WTC11 (cell line): ENCODE measurements around the gene ADGB. TPM values are rescaled to one million over a fixed set of nuclear protein-coding genes. Genes with fewer than 3 reads are reported as not detected.

ENCODE experiments used
- ATAC-seq: fragments of 200-7000 bp; cut with Tn5 transposase; 2 replicates; pipeline ENCODE4 v1.10.0; 2021; ENCODE audit warnings: mild to moderate bottlenecking, moderate library complexity
- CTCF ChIA-PET: fragments of 300-600 bp; sonication (Branson Sonifier 250); formaldehyde crosslinking; loops from one replicate; lab custom pipeline; 2021; ENCODE audit warnings: antibody characterized with exemption; lab: Charles Lee
- POLR2A ChIA-PET: fragments of 350-600 bp; sonication (Branson Sonifier 250); formaldehyde crosslinking; loops from one replicate; lab custom pipeline; 2021; ENCODE audit warnings: antibody characterized with exemption; lab: Charles Lee
- DNase-seq: peaks from one replicate; pipeline ENCODE4 v3.0.0; 2021; ENCODE audit warnings: low spot score
- H3K27ac Mint-ChIP-seq: 2 replicates; pipeline ENCODE4 v1.8.0; 2021; ENCODE audit warnings: mixed read lengths
- H3K27me3 Mint-ChIP-seq: 2 replicates; pipeline ENCODE4 v1.8.0; 2021; ENCODE audit warnings: low read depth, mild to moderate bottlenecking, moderate library complexity, mixed read lengths
- H3K36me3 Mint-ChIP-seq: 2 replicates; pipeline ENCODE4 v1.8.0; 2021; ENCODE audit warnings: mixed read lengths
- H3K4me1 Mint-ChIP-seq: 2 replicates; pipeline ENCODE4 v1.8.0; 2022; ENCODE audit warnings: mixed read lengths
- H3K4me3 Mint-ChIP-seq: 2 replicates; pipeline ENCODE4 v1.8.0; 2021; ENCODE audit warnings: mild to moderate bottlenecking, moderate library complexity, mixed read lengths
- H3K9me3 Mint-ChIP-seq: 2 replicates; pipeline ENCODE4 v1.8.0; 2021; ENCODE audit warnings: mixed read lengths
- CREB1 ChIP-seq: sonication (generic); formaldehyde crosslinking; IDR thresholded peaks from 2 replicates; pipeline ENCODE4 v1.8.0; 2023; ENCODE audit warnings: mild to moderate bottlenecking, missing genetic modification reagents
- CREM ChIP-seq: sonication (generic); formaldehyde crosslinking; IDR thresholded peaks from 2 replicates; pipeline ENCODE4 v1.8.1; 2022; ENCODE audit warnings: mild to moderate bottlenecking, missing genetic modification reagents, moderate library complexity
- ELF4 ChIP-seq: sonication (generic); formaldehyde crosslinking; IDR thresholded peaks from 2 replicates; pipeline ENCODE4 v1.8.1; 2022; ENCODE audit warnings: low read depth, mild to moderate bottlenecking, moderate library complexity, missing genetic modification reagents
- EMX1 ChIP-seq: fragments of 250-450 bp; sonication (Bioruptor Pico); IDR thresholded peaks from 2 replicates; pipeline ENCODE4 v1.8.0; 2021; ENCODE audit warnings: mild to moderate bottlenecking
- ESRRA ChIP-seq: sonication (generic); formaldehyde crosslinking; IDR thresholded peaks from 2 replicates; pipeline ENCODE4 v1.8.1; 2022; ENCODE audit warnings: mild to moderate bottlenecking, missing genetic modification reagents, borderline replicate concordance
- ETV6 ChIP-seq: sonication (generic); formaldehyde crosslinking; IDR thresholded peaks from 2 replicates; pipeline ENCODE4 v1.8.1; 2022; ENCODE audit warnings: mild to moderate bottlenecking, missing genetic modification reagents
- FOXK1 ChIP-seq: sonication (generic); formaldehyde crosslinking; IDR thresholded peaks from 2 replicates; pipeline ENCODE4 v1.8.0; 2022; ENCODE audit warnings: mild to moderate bottlenecking, moderate library complexity, missing genetic modification reagents
- MYBL2 ChIP-seq: sonication (generic); formaldehyde crosslinking; IDR thresholded peaks from 2 replicates; pipeline ENCODE4 v1.8.1; 2023; ENCODE audit warnings: mild to moderate bottlenecking, moderate library complexity, missing genetic modification reagents
- NFATC4 ChIP-seq: fragments of 250-450 bp; sonication (Bioruptor Pico); IDR thresholded peaks from 2 replicates; pipeline ENCODE4 v1.9.0; 2021; ENCODE audit warnings: mild to moderate bottlenecking
- NR1H2 ChIP-seq: sonication (generic); formaldehyde crosslinking; IDR thresholded peaks from 2 replicates; pipeline ENCODE4 v1.9.0; 2021; ENCODE audit warnings: mild to moderate bottlenecking, moderate library complexity, missing genetic modification reagents
- NR2C2 ChIP-seq: sonication (generic); formaldehyde crosslinking; IDR thresholded peaks from 2 replicates; pipeline ENCODE4 v1.8.0; 2022; ENCODE audit warnings: mild to moderate bottlenecking, missing genetic modification reagents
- NR3C1 ChIP-seq: sonication (generic); formaldehyde crosslinking; conservative IDR thresholded peaks from 2 replicates; pipeline ENCODE4 v1.8.1; 2023; ENCODE audit warnings: low read depth, mild to moderate bottlenecking, missing genetic modification reagents
- RELA ChIP-seq: sonication (generic); formaldehyde crosslinking; IDR thresholded peaks from 2 replicates; pipeline ENCODE4 v1.8.1; 2022; ENCODE audit warnings: missing genetic modification reagents, mild to moderate bottlenecking, borderline replicate concordance
- TCF7 ChIP-seq: sonication (generic); formaldehyde crosslinking; IDR thresholded peaks from 2 replicates; pipeline ENCODE4 v1.8.0; 2022; ENCODE audit warnings: mild to moderate bottlenecking, low read depth, missing genetic modification reagents, moderate library complexity
- ZNF138 ChIP-seq: sonication (generic); formaldehyde crosslinking; conservative IDR thresholded peaks from 2 replicates; pipeline ENCODE4 v1.8.1; 2022; ENCODE audit warnings: mild to moderate bottlenecking, moderate library complexity, missing genetic modification reagents
- ZNF416 ChIP-seq: fragments of 250-450 bp; sonication (Bioruptor Pico); IDR thresholded peaks from 2 replicates; pipeline ENCODE4 v1.9.0; 2021; ENCODE audit warnings: mild to moderate bottlenecking, inconsistent platforms
- ZNF671 ChIP-seq: fragments of 250-450 bp; sonication (Bioruptor Pico); IDR thresholded peaks from 2 replicates; pipeline ENCODE4 v1.8.0; 2021; ENCODE audit warnings: mild to moderate bottlenecking
- total RNA-seq: library from RNA; stranded (reverse); gene quantifications from 3 replicates; pipeline ENCODE4 v1.2.3, GENCODE V29; 2021
- TF ChIP-seq, protein P1 (sequence below): fragments of 250-450 bp; sonication (Bioruptor Pico); IDR thresholded peaks from 2 replicates; pipeline ENCODE4 v1.8.0; 2021; ENCODE audit warnings: mild to moderate bottlenecking
- TF ChIP-seq, protein P2 (sequence below): sonication (generic); formaldehyde crosslinking; IDR thresholded peaks from 2 replicates; pipeline ENCODE4 v1.8.1; 2023; ENCODE audit warnings: mild to moderate bottlenecking, missing genetic modification reagents, borderline replicate concordance
- TF ChIP-seq, protein P3 (sequence below): sonication (generic); formaldehyde crosslinking; IDR thresholded peaks from 2 replicates; pipeline ENCODE4 v1.8.0; 2022; ENCODE audit warnings: mild to moderate bottlenecking, missing genetic modification reagents
- TF ChIP-seq, protein P4 (sequence below): sonication (generic); formaldehyde crosslinking; IDR thresholded peaks from 2 replicates; pipeline ENCODE4 v1.8.0; 2022; ENCODE audit warnings: mild to moderate bottlenecking, missing genetic modification reagents
- TF ChIP-seq, protein P5 (sequence below): sonication (generic); formaldehyde crosslinking; IDR thresholded peaks from 2 replicates; pipeline ENCODE4 v1.8.1; 2023; ENCODE audit warnings: mild to moderate bottlenecking, missing genetic modification reagents, moderate library complexity
- TF ChIP-seq, protein P6 (sequence below): sonication (generic); formaldehyde crosslinking; IDR thresholded peaks from 2 replicates; pipeline ENCODE4 v1.8.1; 2022; ENCODE audit warnings: low read depth, missing genetic modification reagents, borderline replicate concordance

The ADGB gene
- total RNA-seq, 1 experiment from 2014 or later = not detected

DNA sequence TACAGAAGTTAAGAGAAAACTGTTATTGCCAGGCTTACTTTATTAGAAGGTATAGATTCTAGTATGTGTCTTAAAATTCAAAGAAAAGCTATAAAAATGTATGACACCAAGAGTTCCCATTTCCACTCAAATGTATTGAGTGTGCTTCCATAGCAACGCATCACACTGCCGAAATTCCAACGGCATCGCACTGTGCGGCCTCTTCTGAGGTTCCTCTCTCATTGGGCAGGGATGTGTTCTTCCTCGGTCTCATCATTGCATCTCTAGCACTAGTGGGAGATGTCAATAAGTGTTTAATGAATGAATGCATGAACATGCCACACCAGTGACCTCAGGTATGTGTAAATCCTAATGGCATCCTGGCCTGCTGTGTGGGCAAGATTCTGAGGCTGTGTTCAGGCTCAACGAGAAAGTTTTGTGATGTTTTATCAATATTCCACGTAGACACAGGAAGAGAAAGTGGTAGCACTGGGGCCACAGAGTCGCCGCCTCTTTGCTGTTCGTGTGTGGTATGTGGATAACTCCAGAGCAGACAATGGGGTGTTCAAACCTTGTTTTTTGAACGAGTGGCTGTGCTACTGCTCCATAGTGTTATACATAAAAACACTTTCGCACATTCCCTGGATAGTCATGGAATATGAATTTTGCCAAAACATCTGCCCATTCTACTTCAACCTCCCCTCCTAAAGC, 171.6 kb downstream of the ADGB start:
- H3K36me3 Mint-ChIP-seq = no peaks in the 10 kb centered on the region
- no peaks in the 10 kb centered on the region for H3K9me3 Mint-ChIP-seq
- TF ChIP-seq FOXK1 (CRISPR knock-in tag) (no peak), TCF7 (CRISPR knock-in tag) (no peak), NR1H2 (CRISPR knock-in tag) (no peak), ZNF671 (CRISPR knock-in tag) (no peak), ZNF416 (no peak), MYBL2 (CRISPR knock-in tag) (no peak), CREB1 (CRISPR knock-in tag) (no peak), ESRRA (CRISPR knock-in tag) (no peak), NFATC4 (CRISPR knock-in tag) (no peak), EMX1 (CRISPR knock-in tag) (no peak)
- TF ChIP-seq, protein P1, sequence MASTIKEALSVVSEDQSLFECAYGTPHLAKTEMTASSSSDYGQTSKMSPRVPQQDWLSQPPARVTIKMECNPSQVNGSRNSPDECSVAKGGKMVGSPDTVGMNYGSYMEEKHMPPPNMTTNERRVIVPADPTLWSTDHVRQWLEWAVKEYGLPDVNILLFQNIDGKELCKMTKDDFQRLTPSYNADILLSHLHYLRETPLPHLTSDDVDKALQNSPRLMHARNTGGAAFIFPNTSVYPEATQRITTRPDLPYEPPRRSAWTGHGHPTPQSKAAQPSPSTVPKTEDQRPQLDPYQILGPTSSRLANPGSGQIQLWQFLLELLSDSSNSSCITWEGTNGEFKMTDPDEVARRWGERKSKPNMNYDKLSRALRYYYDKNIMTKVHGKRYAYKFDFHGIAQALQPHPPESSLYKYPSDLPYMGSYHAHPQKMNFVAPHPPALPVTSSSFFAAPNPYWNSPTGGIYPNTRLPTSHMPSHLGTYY (CRISPR knock-in tag) = no peak
- TF ChIP-seq, protein P2, sequence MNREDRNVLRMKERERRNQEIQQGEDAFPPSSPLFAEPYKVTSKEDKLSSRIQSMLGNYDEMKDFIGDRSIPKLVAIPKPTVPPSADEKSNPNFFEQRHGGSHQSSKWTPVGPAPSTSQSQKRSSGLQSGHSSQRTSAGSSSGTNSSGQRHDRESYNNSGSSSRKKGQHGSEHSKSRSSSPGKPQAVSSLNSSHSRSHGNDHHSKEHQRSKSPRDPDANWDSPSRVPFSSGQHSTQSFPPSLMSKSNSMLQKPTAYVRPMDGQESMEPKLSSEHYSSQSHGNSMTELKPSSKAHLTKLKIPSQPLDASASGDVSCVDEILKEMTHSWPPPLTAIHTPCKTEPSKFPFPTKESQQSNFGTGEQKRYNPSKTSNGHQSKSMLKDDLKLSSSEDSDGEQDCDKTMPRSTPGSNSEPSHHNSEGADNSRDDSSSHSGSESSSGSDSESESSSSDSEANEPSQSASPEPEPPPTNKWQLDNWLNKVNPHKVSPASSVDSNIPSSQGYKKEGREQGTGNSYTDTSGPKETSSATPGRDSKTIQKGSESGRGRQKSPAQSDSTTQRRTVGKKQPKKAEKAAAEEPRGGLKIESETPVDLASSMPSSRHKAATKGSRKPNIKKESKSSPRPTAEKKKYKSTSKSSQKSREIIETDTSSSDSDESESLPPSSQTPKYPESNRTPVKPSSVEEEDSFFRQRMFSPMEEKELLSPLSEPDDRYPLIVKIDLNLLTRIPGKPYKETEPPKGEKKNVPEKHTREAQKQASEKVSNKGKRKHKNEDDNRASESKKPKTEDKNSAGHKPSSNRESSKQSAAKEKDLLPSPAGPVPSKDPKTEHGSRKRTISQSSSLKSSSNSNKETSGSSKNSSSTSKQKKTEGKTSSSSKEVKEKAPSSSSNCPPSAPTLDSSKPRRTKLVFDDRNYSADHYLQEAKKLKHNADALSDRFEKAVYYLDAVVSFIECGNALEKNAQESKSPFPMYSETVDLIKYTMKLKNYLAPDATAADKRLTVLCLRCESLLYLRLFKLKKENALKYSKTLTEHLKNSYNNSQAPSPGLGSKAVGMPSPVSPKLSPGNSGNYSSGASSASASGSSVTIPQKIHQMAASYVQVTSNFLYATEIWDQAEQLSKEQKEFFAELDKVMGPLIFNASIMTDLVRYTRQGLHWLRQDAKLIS = no peak
- TF ChIP-seq, protein P3, sequence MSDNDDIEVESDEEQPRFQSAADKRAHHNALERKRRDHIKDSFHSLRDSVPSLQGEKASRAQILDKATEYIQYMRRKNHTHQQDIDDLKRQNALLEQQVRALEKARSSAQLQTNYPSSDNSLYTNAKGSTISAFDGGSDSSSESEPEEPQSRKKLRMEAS = no peak
- TF ChIP-seq, protein P4, sequence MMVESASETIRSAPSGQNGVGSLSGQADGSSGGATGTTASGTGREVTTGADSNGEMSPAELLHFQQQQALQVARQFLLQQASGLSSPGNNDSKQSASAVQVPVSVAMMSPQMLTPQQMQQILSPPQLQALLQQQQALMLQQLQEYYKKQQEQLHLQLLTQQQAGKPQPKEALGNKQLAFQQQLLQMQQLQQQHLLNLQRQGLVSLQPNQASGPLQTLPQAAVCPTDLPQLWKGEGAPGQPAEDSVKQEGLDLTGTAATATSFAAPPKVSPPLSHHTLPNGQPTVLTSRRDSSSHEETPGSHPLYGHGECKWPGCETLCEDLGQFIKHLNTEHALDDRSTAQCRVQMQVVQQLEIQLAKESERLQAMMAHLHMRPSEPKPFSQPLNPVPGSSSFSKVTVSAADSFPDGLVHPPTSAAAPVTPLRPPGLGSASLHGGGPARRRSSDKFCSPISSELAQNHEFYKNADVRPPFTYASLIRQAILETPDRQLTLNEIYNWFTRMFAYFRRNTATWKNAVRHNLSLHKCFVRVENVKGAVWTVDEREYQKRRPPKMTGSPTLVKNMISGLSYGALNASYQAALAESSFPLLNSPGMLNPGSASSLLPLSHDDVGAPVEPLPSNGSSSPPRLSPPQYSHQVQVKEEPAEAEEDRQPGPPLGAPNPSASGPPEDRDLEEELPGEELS (CRISPR knock-in tag) = no peak
- TF ChIP-seq, protein P5, sequence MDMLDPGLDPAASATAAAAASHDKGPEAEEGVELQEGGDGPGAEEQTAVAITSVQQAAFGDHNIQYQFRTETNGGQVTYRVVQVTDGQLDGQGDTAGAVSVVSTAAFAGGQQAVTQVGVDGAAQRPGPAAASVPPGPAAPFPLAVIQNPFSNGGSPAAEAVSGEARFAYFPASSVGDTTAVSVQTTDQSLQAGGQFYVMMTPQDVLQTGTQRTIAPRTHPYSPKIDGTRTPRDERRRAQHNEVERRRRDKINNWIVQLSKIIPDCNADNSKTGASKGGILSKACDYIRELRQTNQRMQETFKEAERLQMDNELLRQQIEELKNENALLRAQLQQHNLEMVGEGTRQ (CRISPR knock-in tag) = no peak
- DNase-seq (no peak), ATAC-seq (no peak)
- H3K27ac Mint-ChIP-seq = no peak overlapping the region
- CTCF ChIA-PET = no interaction called here
- POLR2A ChIA-PET = no interaction called here
- no peaks in the 10 kb centered on the region for H3K4me1 Mint-ChIP-seq
- no peak overlapping the region for H3K4me3 Mint-ChIP-seq
- H3K27me3 Mint-ChIP-seq = no peaks in the 10 kb centered on the region

DNA sequence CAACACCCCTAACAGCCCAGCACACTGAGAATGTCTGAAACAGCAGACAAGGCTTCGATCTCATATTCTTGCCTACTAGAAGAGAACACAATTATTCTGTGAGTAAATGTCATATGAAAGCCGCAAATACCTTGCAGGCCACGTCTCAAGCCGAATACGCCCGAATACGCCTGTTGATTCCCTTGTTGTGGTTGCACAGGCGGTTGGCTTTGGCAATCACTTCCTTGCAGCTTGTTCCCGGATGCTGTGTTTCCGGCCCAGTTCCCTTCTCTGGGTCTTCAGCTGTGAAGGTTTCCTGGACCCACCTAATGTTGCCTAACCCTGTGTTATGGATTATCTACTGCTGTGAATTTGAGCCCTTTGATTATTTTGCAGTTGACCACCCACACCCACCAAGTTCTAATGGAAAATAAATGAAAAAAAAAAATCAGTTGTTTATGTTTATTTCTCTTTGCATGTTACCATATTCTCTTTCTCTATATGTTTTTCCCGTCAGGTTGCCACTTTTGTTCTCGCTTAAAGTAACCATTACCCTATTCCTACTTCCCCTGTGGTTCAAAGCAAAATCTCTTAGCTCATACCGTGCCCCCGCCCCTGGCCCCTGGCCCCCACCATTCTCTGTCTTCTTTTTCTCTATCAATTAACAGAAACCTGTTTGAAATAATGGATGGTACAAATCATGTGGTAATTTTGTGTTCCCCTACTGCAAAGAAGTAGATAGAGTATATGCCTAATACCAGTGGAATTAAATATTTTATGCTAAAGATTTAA, 172.4 kb downstream of the ADGB start:
- Mint-ChIP-seq H3K9me3 (no peaks in the 10 kb centered on the region), H3K36me3 (no peaks in the 10 kb centered on the region), H3K4me3 (no peak overlapping the region), H3K4me1 (no peaks in the 10 kb centered on the region), H3K27ac (no peak overlapping the region), H3K27me3 (no peaks in the 10 kb centered on the region)
- ChIA-PET POLR2A (no interaction called here), CTCF (no interaction called here)
- ATAC-seq (no peak), DNase-seq (no peak)
- TF ChIP-seq CREM (CRISPR knock-in tag) (no peak), RELA (CRISPR knock-in tag) (no peak), NR2C2 (CRISPR knock-in tag) (no peak), ETV6 (CRISPR knock-in tag) (no peak), ELF4 (CRISPR knock-in tag) (no peak), NR3C1 (CRISPR knock-in tag) (no peak), NR1H2 (CRISPR knock-in tag) (no peak), FOXK1 (CRISPR knock-in tag) (no peak), ZNF138 (CRISPR knock-in tag) (no peak)
- TF ChIP-seq, protein P6, sequence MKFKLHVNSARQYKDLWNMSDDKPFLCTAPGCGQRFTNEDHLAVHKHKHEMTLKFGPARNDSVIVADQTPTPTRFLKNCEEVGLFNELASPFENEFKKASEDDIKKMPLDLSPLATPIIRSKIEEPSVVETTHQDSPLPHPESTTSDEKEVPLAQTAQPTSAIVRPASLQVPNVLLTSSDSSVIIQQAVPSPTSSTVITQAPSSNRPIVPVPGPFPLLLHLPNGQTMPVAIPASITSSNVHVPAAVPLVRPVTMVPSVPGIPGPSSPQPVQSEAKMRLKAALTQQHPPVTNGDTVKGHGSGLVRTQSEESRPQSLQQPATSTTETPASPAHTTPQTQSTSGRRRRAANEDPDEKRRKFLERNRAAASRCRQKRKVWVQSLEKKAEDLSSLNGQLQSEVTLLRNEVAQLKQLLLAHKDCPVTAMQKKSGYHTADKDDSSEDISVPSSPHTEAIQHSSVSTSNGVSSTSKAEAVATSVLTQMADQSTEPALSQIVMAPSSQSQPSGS (CRISPR knock-in tag) = no peak
